Astrocyte (in vitro differentiated cells and primary cell): Measurements from ENCODE around the gene MYL12A. TPM values are rescaled to one million over a fixed set of nuclear protein-coding genes. Genes with fewer than 3 reads are reported as not detected.

ENCODE experiments used
- DNase-seq: peaks from one replicate; pipeline ENCODE4 v3.0.0-alpha.2; 2010; ENCODE audit warnings: low read depth
- FAIRE-seq: peaks from 2 replicates; lab custom pipeline; 2011; peaks lifted over from hg19 to GRCh38; lab: Jason Lieb, UNC
- H2AFZ ChIP-seq: 2 replicates; pipeline ENCODE4 v1.6.0; 2012; ENCODE audit warnings: low read depth, low read length, inconsistent platforms
- H3K27ac ChIP-seq: 2 replicates; pipeline ENCODE4 v1.5.1; 2011; ENCODE audit warnings: low read depth, low read length, inconsistent platforms
- H3K27me3 ChIP-seq: 2 replicates; pipeline ENCODE4 v1.6.0; 2011; ENCODE audit warnings: low read length, inconsistent platforms; ENCODE audit not compliant: insufficient read depth
- H3K36me3 ChIP-seq: 2 replicates; pipeline ENCODE4 v1.5.1; 2011; ENCODE audit warnings: low read length, inconsistent platforms; ENCODE audit not compliant: insufficient read depth
- H3K4me1 ChIP-seq: 2 replicates; pipeline ENCODE4 v1.5.1; 2011; ENCODE audit warnings: low read length, inconsistent platforms; ENCODE audit not compliant: insufficient read depth
- H3K4me2 ChIP-seq: 2 replicates; pipeline ENCODE4 v1.6.0; 2012; ENCODE audit warnings: low read length, inconsistent platforms
- H3K4me3 ChIP-seq: 2 replicates; pipeline ENCODE4 v1.5.1; 2011; ENCODE audit warnings: low read depth, mild to moderate bottlenecking, low read length, inconsistent platforms; ENCODE audit not compliant: insufficient read depth
- H3K79me2 ChIP-seq: 2 replicates; pipeline ENCODE4 v1.6.0; 2012; ENCODE audit warnings: mild to moderate bottlenecking, low read length, inconsistent platforms; ENCODE audit not compliant: insufficient read depth
- H3K9ac ChIP-seq: 2 replicates; pipeline ENCODE4 v1.6.0; 2012; ENCODE audit warnings: mild to moderate bottlenecking, low read length, inconsistent platforms
- H3K9me3 ChIP-seq: 2 replicates; pipeline ENCODE4 v1.5.1; 2012; ENCODE audit warnings: low read depth, mild to moderate bottlenecking, low read length, inconsistent platforms; ENCODE audit not compliant: insufficient read depth
- H4K20me1 ChIP-seq: 2 replicates; pipeline ENCODE4 v1.6.0; 2012; ENCODE audit warnings: low read length, inconsistent platforms; ENCODE audit not compliant: insufficient read depth
- H3K27ac Mint-ChIP-seq: one replicate; pipeline ENCODE4 v1.8.0; 2021; ENCODE audit warnings: mild to moderate bottlenecking, mixed read lengths; ENCODE audit not compliant: unreplicated experiment
- H3K27me3 Mint-ChIP-seq: one replicate; pipeline ENCODE4 v1.8.0; 2021; ENCODE audit warnings: low read depth, mixed read lengths; ENCODE audit not compliant: unreplicated experiment
- H3K36me3 Mint-ChIP-seq: one replicate; pipeline ENCODE4 v1.8.0; 2021; ENCODE audit warnings: low read depth, mixed read lengths; ENCODE audit not compliant: unreplicated experiment
- H3K4me1 Mint-ChIP-seq: one replicate; pipeline ENCODE4 v1.8.0; 2021; ENCODE audit warnings: low read depth, mixed read lengths; ENCODE audit not compliant: unreplicated experiment
- H3K4me3 Mint-ChIP-seq: one replicate; pipeline ENCODE4 v1.8.0; 2021; ENCODE audit warnings: mild to moderate bottlenecking, moderate library complexity, mixed read lengths; ENCODE audit not compliant: unreplicated experiment
- H3K9me3 Mint-ChIP-seq: one replicate; pipeline ENCODE4 v1.8.0; 2021; ENCODE audit warnings: mild to moderate bottlenecking, mixed read lengths; ENCODE audit not compliant: unreplicated experiment
- CTCF ChIP-seq: IDR thresholded peaks from 2 replicates; pipeline ENCODE4 v1.5.1; 2011; ENCODE audit warnings: low read depth, mild to moderate bottlenecking, inconsistent platforms, low read length, moderate library complexity; ENCODE audit not compliant: insufficient read depth
- EZH2 ChIP-seq: IDR thresholded peaks from 2 replicates; pipeline ENCODE4 v1.6.1; 2012; ENCODE audit warnings: mild to moderate bottlenecking, low read length, inconsistent platforms; ENCODE audit not compliant: insufficient read depth
- total RNA-seq: library from RNA; stranded (reverse); gene quantifications from 2 replicates; pipeline ENCODE4 v1.2.1, GENCODE V29; 2021

Gene MYL12A
- total RNA-seq, 1 donor from 2014 or later, result 682 TPM

- Histone ChIP-seq H3K4me2 (peak overlapping the region; percentile 85), H3K36me3 (peaks cover 3% of the 10 kb centered on the region), H4K20me1 (peaks cover 68% of the 10 kb centered on the region), H2AFZ (no peak overlapping the region), H3K79me2 (peaks cover 81% of the 10 kb centered on the region), H3K27ac (no peak overlapping the region), H3K4me3 (peak overlapping the region; percentile 21), H3K27me3 (no peaks in the 10 kb centered on the region), H3K9ac (no peak overlapping the region), H3K4me1 (peaks cover 48% of the 10 kb centered on the region), H3K9me3 (no peaks in the 10 kb centered on the region)
- no peaks in the 10 kb centered on the region for H3K27me3 Mint-ChIP-seq
- no peaks in the 10 kb centered on the region for H3K9me3 Mint-ChIP-seq
- H3K4me3 Mint-ChIP-seq, result peak overlapping the region; percentile 83
- TF ChIP-seq CTCF (no peak), EZH2 (no peak)
- peak overlapping the region; percentile 56 for H3K27ac Mint-ChIP-seq
- H3K36me3 Mint-ChIP-seq, result peaks cover 1% of the 10 kb centered on the region
- peaks cover 51% of the 10 kb centered on the region for H3K4me1 Mint-ChIP-seq
- DNase-seq (no peak), FAIRE-seq (no peak)
Measured at GRCh38 chr18:3264362-3264761, 16.8 kb downstream of the MYL12A start.

GRCh38 chr18:3265564-3266033, 18.0 kb downstream of the MYL12A start:
- H3K27me3 ChIP-seq, result no peaks in the 10 kb centered on the region
- no peaks in the 10 kb centered on the region for H3K36me3 ChIP-seq
- peaks cover 1% of the 10 kb centered on the region for H3K36me3 Mint-ChIP-seq
- DNase-seq (peak; percentile 56), FAIRE-seq (no peak)
- H3K4me1 Mint-ChIP-seq, result peaks cover 57% of the 10 kb centered on the region
- H3K9me3 Mint-ChIP-seq, result no peaks in the 10 kb centered on the region
- H3K27me3 Mint-ChIP-seq, result no peaks in the 10 kb centered on the region
- no peak overlapping the region for H2AFZ ChIP-seq
- H3K4me1 ChIP-seq, result peaks cover 53% of the 10 kb centered on the region
- H3K9me3 ChIP-seq, result no peaks in the 10 kb centered on the region
- no peak for TF ChIP-seq EZH2
- TF ChIP-seq CTCF, result no peak
- H3K27ac Mint-ChIP-seq, result peak overlapping the region; percentile 75
- no peak overlapping the region for H3K27ac ChIP-seq
- H3K4me3 Mint-ChIP-seq, result peak overlapping the region; percentile 74
- peaks cover 91% of the 10 kb centered on the region for H3K79me2 ChIP-seq
- no peak overlapping the region for H3K9ac ChIP-seq
- H3K4me3 ChIP-seq, result no peak overlapping the region
- peaks cover 81% of the 10 kb centered on the region for H4K20me1 ChIP-seq
- H3K4me2 ChIP-seq, result peak overlapping the region; percentile 30

DNA sequence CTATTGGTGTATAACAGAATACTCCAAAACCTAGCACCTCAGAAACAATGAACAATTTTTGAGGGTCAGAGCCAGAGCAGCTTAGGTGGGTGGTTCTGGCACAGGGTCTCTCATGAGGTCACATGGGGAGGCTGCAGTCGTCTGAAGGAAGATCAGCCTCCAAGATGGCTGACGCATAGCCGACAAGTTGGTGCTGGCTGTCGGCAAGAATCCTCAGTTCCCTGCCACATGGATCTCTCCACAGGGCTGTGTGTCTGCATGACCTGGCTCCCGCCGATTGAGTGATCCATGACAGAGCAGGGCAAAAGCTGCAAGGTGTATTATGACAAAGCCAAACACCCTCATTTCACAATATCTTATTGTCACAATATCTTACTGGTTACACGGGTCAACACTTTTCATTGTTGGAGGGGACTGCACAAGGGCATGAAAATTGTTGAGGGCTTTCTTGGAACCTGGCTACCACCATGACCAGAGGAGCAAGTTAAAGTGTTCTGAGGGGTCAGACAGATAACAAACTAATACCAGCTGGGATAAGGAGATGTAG, 18.5 kb downstream of the MYL12A start:
- Histone ChIP-seq H3K27ac (no peak overlapping the region), H3K9ac (no peak overlapping the region), H4K20me1 (peaks cover 86% of the 10 kb centered on the region), H3K4me2 (peak overlapping the region; percentile 30), H3K9me3 (no peaks in the 10 kb centered on the region), H3K27me3 (no peaks in the 10 kb centered on the region), H3K79me2 (peaks cover 97% of the 10 kb centered on the region), H2AFZ (no peak overlapping the region), H3K4me1 (peaks cover 47% of the 10 kb centered on the region), H3K4me3 (no peak overlapping the region), H3K36me3 (no peaks in the 10 kb centered on the region)
- Mint-ChIP-seq H3K4me3 (peak overlapping the region; percentile 41), H3K27me3 (no peaks in the 10 kb centered on the region), H3K36me3 (peaks cover 1% of the 10 kb centered on the region), H3K4me1 (peaks cover 54% of the 10 kb centered on the region), H3K9me3 (no peaks in the 10 kb centered on the region), H3K27ac (peak overlapping the region; percentile 75)
- no peak for DNase-seq
- TF ChIP-seq CTCF (no peak), EZH2 (no peak)
- FAIRE-seq, result no peak
